IMR-90 (cell line): ENCODE results near the gene CERS6. TPM values are rescaled to one million over a fixed set of nuclear protein-coding genes. Genes with fewer than 3 reads are reported as not detected.

Source experiments
- ATAC-seq: fragments of 200-7000 bp; cut with Tn5 transposase; 2 replicates; pipeline ENCODE4 v1.9.1; 2020; ENCODE audit warnings: low read depth, mild to moderate bottlenecking, moderate library complexity
- BruUV-seq: library from RNA; stranded (reverse); fragments of 400-500 nt; replicated peaks from 2 replicates; lab custom pipeline; 2021; lab: Mats Ljungman, UMichigan
- CTCF ChIA-PET: fragments of 300-600 bp; formaldehyde crosslinking; extraction: SDS; loops from one replicate; lab custom pipeline; 2021; ENCODE audit warnings: antibody characterized with exemption; lab: Yijun Ruan, JAX
- POLR2A ChIA-PET: fragments of 300-600 bp; sonication (Branson Sonifier 250); formaldehyde crosslinking; loops from one replicate; lab custom pipeline; 2022; ENCODE audit warnings: antibody characterized with exemption; ENCODE audit not compliant: unreplicated experiment; lab: Charles Lee
- DNase-seq: peaks from one replicate; pipeline ENCODE4 v3.0.0; 2013
- H2AFZ ChIP-seq: replicated peaks from 2 replicates; pipeline ENCODE3; 2013; ENCODE audit warnings: low read length, mild to moderate bottlenecking; ENCODE audit not compliant: poor library complexity
- H2AK5ac ChIP-seq: 2 replicates; pipeline ENCODE4 v1.6.1; 2013; ENCODE audit warnings: low read depth, low read length, inconsistent platforms
- H2AK9ac ChIP-seq: replicated peaks from 2 replicates; pipeline ENCODE3; 2013; ENCODE audit warnings: mild to moderate bottlenecking, low read depth, low read length, moderate library complexity; ENCODE audit not compliant: poor library complexity
- H2BK120ac ChIP-seq: 2 replicates; pipeline ENCODE4 v1.6.1; 2013; ENCODE audit warnings: low read depth, low read length, inconsistent platforms
- H2BK15ac ChIP-seq: 3 replicates; pipeline ENCODE4 v1.6.1; 2013; ENCODE audit warnings: low read depth, low read length, inconsistent platforms
- H2BK20ac ChIP-seq: 2 replicates; pipeline ENCODE4 v1.6.1; 2013; ENCODE audit warnings: low read depth, mild to moderate bottlenecking, inconsistent platforms, low read length, moderate library complexity
- H2BK5ac ChIP-seq: 2 replicates; pipeline ENCODE4 v1.6.1; 2013; ENCODE audit warnings: mild to moderate bottlenecking, low read depth, low read length, inconsistent platforms; ENCODE audit not compliant: poor library complexity, severe bottlenecking
- H3K14ac ChIP-seq: replicated peaks from 2 replicates; pipeline ENCODE4 v1.6.1; 2013; ENCODE audit warnings: low read depth, low read length, inconsistent platforms
- H3K18ac ChIP-seq: 2 replicates; pipeline ENCODE4 v1.6.1; 2013; ENCODE audit warnings: low read depth, low read length, control low read depth
- H3K23ac ChIP-seq: 2 replicates; pipeline ENCODE4 v1.6.1; 2013; ENCODE audit warnings: low read depth, low read length, inconsistent platforms
- H3K27ac ChIP-seq: 2 replicates; pipeline ENCODE4 v1.5.1; 2013; ENCODE audit warnings: mild to moderate bottlenecking, control low read depth, low read length; ENCODE audit not compliant: insufficient read depth
- H3K27me3 ChIP-seq: 2 replicates; pipeline ENCODE4 v1.6.1; 2013; ENCODE audit warnings: low read length; ENCODE audit not compliant: control insufficient read depth, insufficient read depth
- H3K36me3 ChIP-seq: 2 replicates; pipeline ENCODE4 v1.6.1; 2013; ENCODE audit warnings: low read length, mixed read lengths; ENCODE audit not compliant: control insufficient read depth, insufficient read depth
- H3K4ac ChIP-seq: 2 replicates; pipeline ENCODE4 v1.6.1; 2013; ENCODE audit warnings: low read depth, low read length, inconsistent platforms
- H3K4me1 ChIP-seq: 2 replicates; pipeline ENCODE4 v1.6.1; 2013; ENCODE audit warnings: low read length, mixed read lengths; ENCODE audit not compliant: control insufficient read depth, insufficient read depth
- H3K4me2 ChIP-seq: 2 replicates; pipeline ENCODE4 v1.6.1; 2013; ENCODE audit warnings: low read depth, mild to moderate bottlenecking, control low read depth, low read length, moderate library complexity
- H3K4me3 ChIP-seq: 2 replicates; pipeline ENCODE4 v1.5.1; 2013; ENCODE audit warnings: low read depth, mild to moderate bottlenecking, control low read depth, low read length, moderate library complexity; ENCODE audit not compliant: insufficient read depth
- H3K56ac ChIP-seq: 2 replicates; pipeline ENCODE4 v1.6.1; 2013; ENCODE audit warnings: low read length, inconsistent platforms; ENCODE audit not compliant: insufficient read depth; ENCODE audit errors: extremely low read depth
- H3K79me1 ChIP-seq, 2 experiments: 2 replicates each; pipeline ENCODE4 v1.6.1; 2013; ENCODE audit warnings: low read length in 2 of 2, inconsistent platforms in 1 of 2, low read depth in 1 of 2
- H3K9ac ChIP-seq: 2 replicates; pipeline ENCODE4 v1.6.1; 2013; ENCODE audit warnings: low read depth, low read length, control low read depth
- H3K9me1 ChIP-seq: 2 replicates; pipeline ENCODE4 v1.6.1; 2013; ENCODE audit warnings: low read length, inconsistent platforms; ENCODE audit not compliant: insufficient read depth
- H3K9me3 ChIP-seq: 2 replicates; pipeline ENCODE4 v1.6.1; 2013; ENCODE audit warnings: low read length; ENCODE audit not compliant: control insufficient read depth, insufficient read depth
- H4K20me1 ChIP-seq: 2 replicates; pipeline ENCODE4 v1.6.1; 2013; ENCODE audit warnings: low read length, inconsistent platforms; ENCODE audit not compliant: insufficient read depth
- H4K5ac ChIP-seq: 2 replicates; pipeline ENCODE4 v1.6.1; 2013; ENCODE audit warnings: mild to moderate bottlenecking, low read depth, low read length, control low read depth
- H4K8ac ChIP-seq, 2 experiments: 2 replicates each; pipeline ENCODE4 v1.6.1; 2013; ENCODE audit warnings: low read depth in 2 of 2, low read length in 2 of 2, control low read depth in 1 of 2, inconsistent platforms in 1 of 2
- H4K91ac ChIP-seq: 2 replicates; pipeline ENCODE4 v1.6.1; 2013; ENCODE audit warnings: low read depth, low read length, inconsistent platforms; ENCODE audit not compliant: insufficient read depth
- BHLHE40 ChIP-seq: fragments of 150-350 bp; IDR thresholded peaks from 2 replicates; pipeline ENCODE4 v1.6.1; 2016; ENCODE audit warnings: mild to moderate bottlenecking, low read depth, low read length
- CEBPB ChIP-seq: IDR thresholded peaks from 2 replicates; pipeline ENCODE4 v1.6.1; 2012; ENCODE audit warnings: low read depth, low read length, improper control_type of control experiment
- CHD1 ChIP-seq: IDR thresholded peaks from 2 replicates; pipeline ENCODE4 v1.6.1; 2012; ENCODE audit warnings: low read depth, low read length, improper control_type of control experiment
- ELK1 ChIP-seq: fragments of 150-350 bp; IDR thresholded peaks from 2 replicates; pipeline ENCODE4 v1.6.1; 2016; ENCODE audit warnings: low read depth, mild to moderate bottlenecking, low read length, moderate library complexity, borderline replicate concordance
- MAFK ChIP-seq: IDR thresholded peaks from 2 replicates; pipeline ENCODE4 v1.6.1; 2012; ENCODE audit warnings: low read depth, low read length, improper control_type of control experiment
- MAZ ChIP-seq: IDR thresholded peaks from 2 replicates; pipeline ENCODE4 v1.6.1; 2012; ENCODE audit warnings: low read depth, mild to moderate bottlenecking, low read length, improper control_type of control experiment, moderate library complexity, borderline replicate concordance
- MXI1 ChIP-seq: IDR thresholded peaks from 2 replicates; pipeline ENCODE4 v1.6.1; 2012; ENCODE audit warnings: low read depth, mild to moderate bottlenecking, low read length, moderate library complexity, borderline replicate concordance
- NFE2L2 ChIP-seq: fragments of 150-350 bp; IDR thresholded peaks from 2 replicates; pipeline ENCODE4 v1.6.1; 2016; ENCODE audit warnings: low read depth, mild to moderate bottlenecking, low read length
- RAD21 ChIP-seq: IDR thresholded peaks from 2 replicates; pipeline ENCODE4 v1.6.1; 2012; ENCODE audit warnings: low read length, improper control_type of control experiment
- RCOR1 ChIP-seq: IDR thresholded peaks from 2 replicates; pipeline ENCODE4 v1.6.1; 2012; ENCODE audit warnings: mild to moderate bottlenecking, low read length, improper control_type of control experiment; ENCODE audit not compliant: insufficient replicate concordance
- SMC3 ChIP-seq: fragments of 150-350 bp; IDR thresholded peaks from 2 replicates; pipeline ENCODE4 v1.6.1; 2016; ENCODE audit warnings: low read depth, mild to moderate bottlenecking, antibody characterized with exemption, low read length, moderate library complexity
- USF2 ChIP-seq: fragments of 150-350 bp; IDR thresholded peaks from 2 replicates; pipeline ENCODE4 v1.6.1; 2017; ENCODE audit warnings: mild to moderate bottlenecking, antibody characterized with exemption, low read length, low read depth
- dilution Hi-C: fragments of 300-500 bp; cut with HindIII; formaldehyde crosslinking; loops from one replicate; pipeline ENCODE4 v1.14.3; 2018; ENCODE audit warnings: low sequenced_read_pairs; ENCODE audit not compliant: unreplicated experiment
- in situ Hi-C: fragments of 300-500 bp; cut with MboI; formaldehyde crosslinking; loops from 3 replicates; pipeline ENCODE4 v1.14.3; 2019; ENCODE audit warnings: low sequenced_read_pairs, inconsistent platforms, mixed read lengths
- intact Hi-C: fragments of 100-400 bp; cut with micrococcal nuclease; formaldehyde crosslinking; loops from 2 replicates; pipeline ENCODE4 v1.10.0; 2022
- polyA plus RNA-seq, 3 experiments: library from polyadenylated mRNA; depleted of rRNA; stranded (reverse); fragments of >200 nt; gene quantifications; 2 replicates each; pipeline ENCODE4 v1.2.3, GENCODE V29; 2012; ENCODE audit warnings: low replicate concordance in 1 of 3
- total RNA-seq: library from RNA; depleted of rRNA; stranded (reverse); fragments of >200 nt; gene quantifications from 2 replicates; pipeline ENCODE4 v1.2.3, GENCODE V29; 2012

Gene CERS6
- total and polyA plus RNA-seq, 2 of the 4 experiments (the other 2 are of a cell fraction) = 2.1 to 5.7 TPM

- Histone ChIP-seq H3K27me3 (no peaks in the 10 kb centered on the region), H3K4ac (no peak overlapping the region), H3K36me3 (no peaks in the 10 kb centered on the region), H3K4me3 (no peak overlapping the region), H2BK15ac (no peak overlapping the region), H3K14ac (no peak overlapping the region), H3K9me3 (peaks cover 3% of the 10 kb centered on the region; the same call in 1 of the 2 replicates), H3K27ac (no peak overlapping the region), H2BK120ac (no peak overlapping the region), H4K91ac (no peak overlapping the region), H3K9me1 (no peaks in the 10 kb centered on the region; the same call in 1 of the 2 replicates), H2AK9ac (no peak overlapping the region), H3K9ac (no peak overlapping the region), H4K5ac (no peak overlapping the region), H3K4me1 (no peaks in the 10 kb centered on the region), H3K79me1 (no peaks in the 10 kb centered on the region), H2BK20ac (no peak overlapping the region), H3K23ac (no peak overlapping the region), H2AFZ (no peak overlapping the region), H3K4me2 (no peak overlapping the region), H3K56ac (no peak overlapping the region), H3K18ac (no peak overlapping the region), H2AK5ac (no peak overlapping the region), H2BK5ac (no peak overlapping the region), H4K20me1 (no peaks in the 10 kb centered on the region), H4K8ac (no peak overlapping the region)
- ATAC-seq (no peak), DNase-seq (no peak)
- in situ Hi-C loops (no loop called here), intact Hi-C loops (no loop called here), dilution Hi-C loops (no loop called here)
- TF ChIP-seq MAFK (no peak), ELK1 (no peak), NFE2L2 (no peak), BHLHE40 (no peak), RAD21 (no peak), USF2 (no peak), MAZ (no peak), SMC3 (no peak), CEBPB (no peak), CHD1 (no peak), MXI1 (no peak), RCOR1 (no peak)
- ChIA-PET POLR2A (no interaction called here), CTCF (no interaction called here)
- no TSS peak for BruUV-seq
Measured at GRCh38 chr2:168608796-168609195, 152.7 kb downstream of the CERS6 start.
